GM23338 (cell line): Measurements from ENCODE around the gene TIAM1. TPM values are rescaled to one million over a fixed set of nuclear protein-coding genes. Genes with fewer than 3 reads are reported as not detected.

Experiments used
- ATAC-seq: fragments of 200-7000 bp; cut with Tn5 transposase; 3 replicates; pipeline ENCODE4 v1.9.1; 2020
- DNase-seq: peaks from one replicate; pipeline ENCODE4 v3.0.0-alpha.2; 2015; ENCODE audit warnings: low spot score
- H2AFZ ChIP-seq: fragments of 200-600 bp; sonication (generic); 2 replicates; pipeline ENCODE4 v1.8.0; 2016; ENCODE audit warnings: antibody characterized with exemption, mild to moderate bottlenecking, moderate library complexity
- H3F3A ChIP-seq: fragments of 200-600 bp; sonication (generic); replicated peaks from 2 replicates; pipeline ENCODE4 v1.8.0; 2017; ENCODE audit warnings: antibody characterized with exemption, mixed run types, low read depth
- H3K27ac ChIP-seq: fragments of 200-600 bp; sonication (generic); 2 replicates; pipeline ENCODE4 v1.6.1; 2016; ENCODE audit warnings: low read depth
- H3K27me3 ChIP-seq: fragments of 200-600 bp; sonication (generic); 2 replicates; pipeline ENCODE4 v1.8.0; 2016; ENCODE audit warnings: mild to moderate bottlenecking, mixed run types, moderate library complexity; ENCODE audit not compliant: insufficient read depth
- H3K36me3 ChIP-seq: fragments of 200-600 bp; sonication (generic); 2 replicates; pipeline ENCODE4 v1.8.0; 2016; ENCODE audit warnings: mild to moderate bottlenecking; ENCODE audit not compliant: insufficient read depth
- H3K4me1 ChIP-seq: fragments of 200-600 bp; sonication (generic); 2 replicates; pipeline ENCODE4 v1.8.0; 2016; ENCODE audit warnings: mild to moderate bottlenecking, moderate library complexity; ENCODE audit not compliant: insufficient read depth
- H3K4me2 ChIP-seq: fragments of 200-600 bp; sonication (generic); 2 replicates; pipeline ENCODE4 v1.7.1; 2017; ENCODE audit warnings: mixed run types
- H3K4me3 ChIP-seq: fragments of 200-600 bp; sonication (generic); 2 replicates; pipeline ENCODE4 v1.6.1; 2016; ENCODE audit warnings: mixed run types
- H3K79me2 ChIP-seq: fragments of 200-600 bp; sonication (generic); replicated peaks from 2 replicates; pipeline ENCODE4 v1.8.0; 2017; ENCODE audit warnings: mild to moderate bottlenecking; ENCODE audit not compliant: insufficient read depth
- H3K9me2 ChIP-seq: fragments of 200-600 bp; sonication (generic); 2 replicates; pipeline ENCODE4 v1.8.0; 2017; ENCODE audit not compliant: insufficient read depth
- H4K20me1 ChIP-seq: fragments of 200-600 bp; sonication (generic); replicated peaks from 2 replicates; pipeline ENCODE4 v1.8.0; 2017; ENCODE audit warnings: mild to moderate bottlenecking; ENCODE audit not compliant: insufficient read depth
- H3K27ac Mint-ChIP-seq: 2 replicates; pipeline ENCODE4 v1.8.0; 2020; ENCODE audit warnings: inconsistent platforms, mild to moderate bottlenecking, moderate library complexity, mixed read lengths
- H3K27me3 Mint-ChIP-seq: 3 replicates; pipeline ENCODE4 v1.8.0; 2022; ENCODE audit warnings: low read depth, mild to moderate bottlenecking, moderate library complexity, mixed read lengths, inconsistent platforms; ENCODE audit not compliant: insufficient read depth, poor library complexity
- H3K36me3 Mint-ChIP-seq: 3 replicates; pipeline ENCODE4 v1.8.0; 2021; ENCODE audit warnings: low read depth, mild to moderate bottlenecking, inconsistent platforms, moderate library complexity, mixed read lengths
- H3K4me1 Mint-ChIP-seq: 3 replicates; pipeline ENCODE4 v1.8.0; 2020; ENCODE audit warnings: mild to moderate bottlenecking, inconsistent platforms, mixed read lengths
- H3K4me3 Mint-ChIP-seq: 3 replicates; pipeline ENCODE4 v1.8.0; 2021; ENCODE audit warnings: moderate library complexity, mild to moderate bottlenecking, inconsistent platforms, mixed read lengths
- H3K9me3 Mint-ChIP-seq: 3 replicates; pipeline ENCODE4 v1.8.0; 2020; ENCODE audit warnings: moderate library complexity, mild to moderate bottlenecking, inconsistent platforms, mixed read lengths
- CREB1 ChIP-seq: fragments of 250-450 bp; sonication (Bioruptor Pico); IDR thresholded peaks from 2 replicates; pipeline ENCODE4 v1.5.0; 2020; ENCODE audit warnings: low read depth, mild to moderate bottlenecking, moderate library complexity
- EZH2 ChIP-seq: fragments of 200-600 bp; sonication (generic); IDR thresholded peaks from one replicate; pipeline ENCODE4 v1.8.0; 2017; ENCODE audit warnings: antibody characterized with exemption, mild to moderate bottlenecking, low read depth; ENCODE audit not compliant: unreplicated experiment
- EZH2phosphoT487 ChIP-seq: fragments of 200-600 bp; sonication (generic); IDR thresholded peaks from one replicate; pipeline ENCODE4 v1.8.1; 2018; ENCODE audit warnings: antibody characterized with exemption; ENCODE audit not compliant: unreplicated experiment
- JUNB ChIP-seq: IDR thresholded peaks from one replicate; pipeline ENCODE4 v1.6.1; 2016; ENCODE audit warnings: antibody characterized with exemption; ENCODE audit not compliant: unreplicated experiment
- NANOG ChIP-seq: IDR thresholded peaks from 2 replicates; pipeline ENCODE4 v1.6.1; 2016; ENCODE audit warnings: antibody characterized with exemption, borderline replicate concordance
- POLR2AphosphoS5 ChIP-seq: IDR thresholded peaks from 2 replicates; pipeline ENCODE4 v1.6.1; 2016; ENCODE audit warnings: antibody characterized with exemption, low read depth
- STAT1 ChIP-seq: IDR thresholded peaks from one replicate; pipeline ENCODE4 v1.6.1; 2016; ENCODE audit warnings: antibody characterized with exemption; ENCODE audit not compliant: unreplicated experiment
- ZNF114 ChIP-seq: fragments of 250-450 bp; sonication (Bioruptor Pico); IDR thresholded peaks from 2 replicates; pipeline ENCODE4 v1.5.0; 2020; ENCODE audit warnings: mild to moderate bottlenecking, moderate library complexity
- ZNF331 ChIP-seq: fragments of 250-450 bp; sonication (Bioruptor Pico); IDR thresholded peaks from 2 replicates; pipeline ENCODE4 v1.5.0; 2020; ENCODE audit warnings: low read depth, mild to moderate bottlenecking, moderate library complexity
- polyA plus RNA-seq: library from polyadenylated mRNA; unstranded; fragments of >200 nt; fragmentation: Nextera tagmentation; extraction: Ambion mirVana; gene quantifications from 2 replicates; pipeline ENCODE4 v1.2.1, GENCODE V29; 2016
- total RNA-seq: library from RNA; depleted of rRNA; stranded (reverse); fragments of >200 nt; shearing (Covaris generic); gene quantifications from 2 replicates; pipeline ENCODE4 v1.2.3, GENCODE V29; 2014
- TF ChIP-seq, protein P1 (sequence below): IDR thresholded peaks from one replicate; pipeline ENCODE4 v1.6.1; 2018; ENCODE audit warnings: antibody characterized with exemption; ENCODE audit not compliant: unreplicated experiment
- TF ChIP-seq, protein P2 (sequence below), 2 experiments: fragments of 200-600 bp in 1 of 2; sonication (generic) in 1 of 2; conservative IDR thresholded peaks; 2 replicates each; pipeline versions ENCODE4 v1.5.1 to v1.6.1; 2016 to 2017; ENCODE audit warnings: antibody characterized with exemption in 2 of 2, low read depth in 2 of 2, mild to moderate bottlenecking in 2 of 2, moderate library complexity in 1 of 2
- TF ChIP-seq, protein P3 (sequence below): IDR thresholded peaks from 2 replicates; pipeline ENCODE4 v1.6.1; 2016; ENCODE audit warnings: antibody characterized with exemption
- TF ChIP-seq, protein P4 (sequence below): fragments of 250-450 bp; sonication (Bioruptor Pico); IDR thresholded peaks from 2 replicates; pipeline ENCODE4 v1.5.0; 2020; ENCODE audit warnings: mild to moderate bottlenecking, moderate library complexity

Gene TIAM1
- total and polyA plus RNA-seq, 2 experiments from 2014 or later, result 18.5 to 20.0 TPM

DNA sequence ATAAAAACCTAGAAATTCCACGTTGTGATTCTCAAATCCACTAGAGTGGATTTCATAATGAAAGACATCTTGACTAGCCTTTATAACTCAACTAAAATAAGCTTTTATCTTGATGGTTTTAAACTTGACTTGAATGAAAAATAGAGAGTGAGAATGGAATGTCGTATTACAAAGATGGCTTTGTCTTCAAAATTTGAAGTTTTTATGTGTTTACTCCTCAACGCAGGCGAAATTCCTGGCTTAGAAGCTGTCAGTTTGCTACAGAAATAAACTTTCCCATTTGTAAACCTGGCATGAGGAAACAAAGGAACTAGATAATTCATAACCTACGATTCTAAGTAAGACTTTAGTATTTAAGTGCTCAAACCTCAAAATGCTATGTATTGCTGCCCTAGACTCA lies 215.8 kb downstream of the TIAM1 start:
- Mint-ChIP-seq H3K36me3 (peaks cover 16% of the 10 kb centered on the region; the same call in 2 of the 3 replicates), H3K4me1 (peaks cover 25% of the 10 kb centered on the region), H3K9me3 (no peaks in the 10 kb centered on the region), H3K27me3 (peaks cover 6% of the 10 kb centered on the region), H3K4me3 (no peak overlapping the region; the same call in 2 of the 3 replicates), H3K27ac (no peak overlapping the region)
- Histone ChIP-seq H3K27me3 (no peaks in the 10 kb centered on the region), H3K9me2 (peaks cover 6% of the 10 kb centered on the region), H3K79me2 (no peaks in the 10 kb centered on the region), H2AFZ (no peak overlapping the region), H3K27ac (0 out of 2 replicates have a peak overlapping the region, but pooled peaks have one; percentile 6), H3K4me2 (peak overlapping the region; percentile 2; the same call in 1 of the 2 replicates), H4K20me1 (no peaks in the 10 kb centered on the region), H3F3A (no peaks in the 10 kb centered on the region), H3K36me3 (no peaks in the 10 kb centered on the region; the same call in 1 of the 2 replicates), H3K4me1 (peaks cover 9% of the 10 kb centered on the region), H3K4me3 (no peak overlapping the region)
- TF ChIP-seq, protein P1, sequence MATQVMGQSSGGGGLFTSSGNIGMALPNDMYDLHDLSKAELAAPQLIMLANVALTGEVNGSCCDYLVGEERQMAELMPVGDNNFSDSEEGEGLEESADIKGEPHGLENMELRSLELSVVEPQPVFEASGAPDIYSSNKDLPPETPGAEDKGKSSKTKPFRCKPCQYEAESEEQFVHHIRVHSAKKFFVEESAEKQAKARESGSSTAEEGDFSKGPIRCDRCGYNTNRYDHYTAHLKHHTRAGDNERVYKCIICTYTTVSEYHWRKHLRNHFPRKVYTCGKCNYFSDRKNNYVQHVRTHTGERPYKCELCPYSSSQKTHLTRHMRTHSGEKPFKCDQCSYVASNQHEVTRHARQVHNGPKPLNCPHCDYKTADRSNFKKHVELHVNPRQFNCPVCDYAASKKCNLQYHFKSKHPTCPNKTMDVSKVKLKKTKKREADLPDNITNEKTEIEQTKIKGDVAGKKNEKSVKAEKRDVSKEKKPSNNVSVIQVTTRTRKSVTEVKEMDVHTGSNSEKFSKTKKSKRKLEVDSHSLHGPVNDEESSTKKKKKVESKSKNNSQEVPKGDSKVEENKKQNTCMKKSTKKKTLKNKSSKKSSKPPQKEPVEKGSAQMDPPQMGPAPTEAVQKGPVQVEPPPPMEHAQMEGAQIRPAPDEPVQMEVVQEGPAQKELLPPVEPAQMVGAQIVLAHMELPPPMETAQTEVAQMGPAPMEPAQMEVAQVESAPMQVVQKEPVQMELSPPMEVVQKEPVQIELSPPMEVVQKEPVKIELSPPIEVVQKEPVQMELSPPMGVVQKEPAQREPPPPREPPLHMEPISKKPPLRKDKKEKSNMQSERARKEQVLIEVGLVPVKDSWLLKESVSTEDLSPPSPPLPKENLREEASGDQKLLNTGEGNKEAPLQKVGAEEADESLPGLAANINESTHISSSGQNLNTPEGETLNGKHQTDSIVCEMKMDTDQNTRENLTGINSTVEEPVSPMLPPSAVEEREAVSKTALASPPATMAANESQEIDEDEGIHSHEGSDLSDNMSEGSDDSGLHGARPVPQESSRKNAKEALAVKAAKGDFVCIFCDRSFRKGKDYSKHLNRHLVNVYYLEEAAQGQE, result no peak
- TF ChIP-seq CREB1 (CRISPR knock-in tag) (no peak), JUNB (no peak), POLR2AphosphoS5 (no peak), ZNF114 (no peak), ZNF331 (CRISPR knock-in tag) (no peak), STAT1 (no peak), EZH2 (no peak), NANOG (no peak), EZH2phosphoT487 (no peak)
- TF ChIP-seq, protein P2, sequence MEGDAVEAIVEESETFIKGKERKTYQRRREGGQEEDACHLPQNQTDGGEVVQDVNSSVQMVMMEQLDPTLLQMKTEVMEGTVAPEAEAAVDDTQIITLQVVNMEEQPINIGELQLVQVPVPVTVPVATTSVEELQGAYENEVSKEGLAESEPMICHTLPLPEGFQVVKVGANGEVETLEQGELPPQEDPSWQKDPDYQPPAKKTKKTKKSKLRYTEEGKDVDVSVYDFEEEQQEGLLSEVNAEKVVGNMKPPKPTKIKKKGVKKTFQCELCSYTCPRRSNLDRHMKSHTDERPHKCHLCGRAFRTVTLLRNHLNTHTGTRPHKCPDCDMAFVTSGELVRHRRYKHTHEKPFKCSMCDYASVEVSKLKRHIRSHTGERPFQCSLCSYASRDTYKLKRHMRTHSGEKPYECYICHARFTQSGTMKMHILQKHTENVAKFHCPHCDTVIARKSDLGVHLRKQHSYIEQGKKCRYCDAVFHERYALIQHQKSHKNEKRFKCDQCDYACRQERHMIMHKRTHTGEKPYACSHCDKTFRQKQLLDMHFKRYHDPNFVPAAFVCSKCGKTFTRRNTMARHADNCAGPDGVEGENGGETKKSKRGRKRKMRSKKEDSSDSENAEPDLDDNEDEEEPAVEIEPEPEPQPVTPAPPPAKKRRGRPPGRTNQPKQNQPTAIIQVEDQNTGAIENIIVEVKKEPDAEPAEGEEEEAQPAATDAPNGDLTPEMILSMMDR (conservative IDR thresholded peaks at IDR 0.05; ENCODE audit: low read depth in 2 of 2), result no peak
- TF ChIP-seq, protein P3, sequence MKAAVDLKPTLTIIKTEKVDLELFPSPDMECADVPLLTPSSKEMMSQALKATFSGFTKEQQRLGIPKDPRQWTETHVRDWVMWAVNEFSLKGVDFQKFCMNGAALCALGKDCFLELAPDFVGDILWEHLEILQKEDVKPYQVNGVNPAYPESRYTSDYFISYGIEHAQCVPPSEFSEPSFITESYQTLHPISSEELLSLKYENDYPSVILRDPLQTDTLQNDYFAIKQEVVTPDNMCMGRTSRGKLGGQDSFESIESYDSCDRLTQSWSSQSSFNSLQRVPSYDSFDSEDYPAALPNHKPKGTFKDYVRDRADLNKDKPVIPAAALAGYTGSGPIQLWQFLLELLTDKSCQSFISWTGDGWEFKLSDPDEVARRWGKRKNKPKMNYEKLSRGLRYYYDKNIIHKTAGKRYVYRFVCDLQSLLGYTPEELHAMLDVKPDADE, result no peak
- TF ChIP-seq, protein P4, sequence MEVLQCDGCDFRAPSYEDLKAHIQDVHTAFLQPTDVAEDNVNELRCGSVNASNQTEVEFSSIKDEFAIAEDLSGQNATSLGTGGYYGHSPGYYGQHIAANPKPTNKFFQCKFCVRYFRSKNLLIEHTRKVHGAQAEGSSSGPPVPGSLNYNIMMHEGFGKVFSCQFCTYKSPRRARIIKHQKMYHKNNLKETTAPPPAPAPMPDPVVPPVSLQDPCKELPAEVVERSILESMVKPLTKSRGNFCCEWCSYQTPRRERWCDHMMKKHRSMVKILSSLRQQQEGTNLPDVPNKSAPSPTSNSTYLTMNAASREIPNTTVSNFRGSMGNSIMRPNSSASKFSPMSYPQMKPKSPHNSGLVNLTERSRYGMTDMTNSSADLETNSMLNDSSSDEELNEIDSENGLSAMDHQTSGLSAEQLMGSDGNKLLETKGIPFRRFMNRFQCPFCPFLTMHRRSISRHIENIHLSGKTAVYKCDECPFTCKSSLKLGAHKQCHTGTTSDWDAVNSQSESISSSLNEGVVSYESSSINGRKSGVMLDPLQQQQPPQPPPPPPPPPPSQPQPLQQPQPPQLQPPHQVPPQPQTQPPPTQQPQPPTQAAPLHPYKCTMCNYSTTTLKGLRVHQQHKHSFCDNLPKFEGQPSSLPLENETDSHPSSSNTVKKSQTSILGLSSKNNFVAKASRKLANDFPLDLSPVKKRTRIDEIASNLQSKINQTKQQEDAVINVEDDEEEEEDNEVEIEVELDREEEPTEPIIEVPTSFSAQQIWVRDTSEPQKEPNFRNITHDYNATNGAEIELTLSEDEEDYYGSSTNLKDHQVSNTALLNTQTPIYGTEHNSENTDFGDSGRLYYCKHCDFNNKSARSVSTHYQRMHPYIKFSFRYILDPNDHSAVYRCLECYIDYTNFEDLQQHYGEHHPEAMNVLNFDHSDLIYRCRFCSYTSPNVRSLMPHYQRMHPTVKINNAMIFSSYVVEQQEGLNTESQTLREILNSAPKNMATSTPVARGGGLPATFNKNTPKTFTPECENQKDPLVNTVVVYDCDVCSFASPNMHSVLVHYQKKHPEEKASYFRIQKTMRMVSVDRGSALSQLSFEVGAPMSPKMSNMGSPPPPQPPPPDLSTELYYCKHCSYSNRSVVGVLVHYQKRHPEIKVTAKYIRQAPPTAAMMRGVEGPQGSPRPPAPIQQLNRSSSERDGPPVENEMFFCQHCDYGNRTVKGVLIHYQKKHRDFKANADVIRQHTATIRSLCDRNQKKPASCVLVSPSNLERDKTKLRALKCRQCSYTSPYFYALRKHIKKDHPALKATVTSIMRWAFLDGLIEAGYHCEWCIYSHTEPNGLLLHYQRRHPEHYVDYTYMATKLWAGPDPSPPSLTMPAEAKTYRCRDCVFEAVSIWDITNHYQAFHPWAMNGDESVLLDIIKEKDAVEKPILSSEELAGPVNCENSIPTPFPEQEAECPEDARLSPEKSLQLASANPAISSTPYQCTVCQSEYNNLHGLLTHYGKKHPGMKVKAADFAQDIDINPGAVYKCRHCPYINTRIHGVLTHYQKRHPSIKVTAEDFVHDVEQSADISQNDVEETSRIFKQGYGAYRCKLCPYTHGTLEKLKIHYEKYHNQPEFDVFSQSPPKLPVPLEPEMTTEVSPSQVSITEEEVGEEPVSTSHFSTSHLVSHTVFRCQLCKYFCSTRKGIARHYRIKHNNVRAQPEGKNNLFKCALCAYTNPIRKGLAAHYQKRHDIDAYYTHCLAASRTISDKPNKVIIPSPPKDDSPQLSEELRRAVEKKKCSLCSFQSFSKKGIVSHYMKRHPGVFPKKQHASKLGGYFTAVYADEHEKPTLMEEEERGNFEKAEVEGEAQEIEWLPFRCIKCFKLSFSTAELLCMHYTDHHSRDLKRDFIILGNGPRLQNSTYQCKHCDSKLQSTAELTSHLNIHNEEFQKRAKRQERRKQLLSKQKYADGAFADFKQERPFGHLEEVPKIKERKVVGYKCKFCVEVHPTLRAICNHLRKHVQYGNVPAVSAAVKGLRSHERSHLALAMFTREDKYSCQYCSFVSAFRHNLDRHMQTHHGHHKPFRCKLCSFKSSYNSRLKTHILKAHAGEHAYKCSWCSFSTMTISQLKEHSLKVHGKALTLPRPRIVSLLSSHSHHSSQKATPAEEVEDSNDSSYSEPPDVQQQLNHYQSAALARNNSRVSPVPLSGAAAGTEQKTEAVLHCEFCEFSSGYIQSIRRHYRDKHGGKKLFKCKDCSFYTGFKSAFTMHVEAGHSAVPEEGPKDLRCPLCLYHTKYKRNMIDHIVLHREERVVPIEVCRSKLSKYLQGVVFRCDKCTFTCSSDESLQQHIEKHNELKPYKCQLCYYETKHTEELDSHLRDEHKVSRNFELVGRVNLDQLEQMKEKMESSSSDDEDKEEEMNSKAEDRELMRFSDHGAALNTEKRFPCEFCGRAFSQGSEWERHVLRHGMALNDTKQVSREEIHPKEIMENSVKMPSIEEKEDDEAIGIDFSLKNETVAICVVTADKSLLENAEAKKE, result no peak
- DNase-seq, result no peak
- ATAC-seq, result no peak
